Subcutaneous abdominal adipose tissue (tissue), 5 donors: ENCODE measurements around the gene CELSR1.

Experiments
- H3K27ac ChIP-seq: one replicate; pipeline ENCODE4 v1.7.0; 2013; ENCODE audit warnings: low read depth, mild to moderate bottlenecking, inconsistent platforms, low read length, moderate library complexity
- H3K27me3 ChIP-seq, 5 donors: one replicate each; pipeline ENCODE4 v1.7.0; 2013; ENCODE audit warnings: low read length in 5 of 5, inconsistent platforms in 1 of 5; ENCODE audit not compliant: control insufficient read depth in 5 of 5, insufficient read depth in 4 of 5
- H3K36me3 ChIP-seq, 5 donors: one replicate each; pipeline ENCODE4 v1.7.0; 2013; ENCODE audit warnings: low read length in 5 of 5; ENCODE audit not compliant: control insufficient read depth in 5 of 5, insufficient read depth in 5 of 5
- H3K4me1 ChIP-seq, 5 donors: one replicate each; pipeline ENCODE4 v1.7.0; 2013; ENCODE audit warnings: low read length in 5 of 5, mild to moderate bottlenecking in 3 of 5, moderate library complexity in 1 of 5; ENCODE audit not compliant: control insufficient read depth in 5 of 5, insufficient read depth in 5 of 5
- H3K4me3 ChIP-seq, 5 donors: one replicate each; pipeline ENCODE4 v1.7.0; 2013; ENCODE audit warnings: low read length in 5 of 5, low read depth in 1 of 5
- H3K9ac ChIP-seq, 5 donors: one replicate each; pipeline ENCODE4 v1.7.0; 2013; ENCODE audit warnings: low read length in 5 of 5, mild to moderate bottlenecking in 4 of 5, moderate library complexity in 3 of 5
- H3K9me3 ChIP-seq, 5 donors: one replicate each; pipeline ENCODE4 v1.7.0; 2013; ENCODE audit warnings: low read length in 5 of 5; ENCODE audit not compliant: control insufficient read depth in 5 of 5
- donor health status: healthy.
- donor health status: healthy.
- donor health status: healthy.
- donor health status: healthy.
- donor health status: healthy.

Gene CELSR1

GRCh38 chr22:46390652-46391301 lies 146.6 kb downstream of the CELSR1 start:
- H3K36me3 ChIP-seq: no peaks in the 10 kb centered on the region
- no peaks in the 10 kb centered on the region for H3K9me3 ChIP-seq
- peak overlapping the region in 2 of 5 donors; percentile 0 to 48 for H3K9ac ChIP-seq
- H3K4me3 ChIP-seq: peak overlapping the region in 4 of 5 donors; percentile 23 to 48 (median 32)
- H3K4me1 ChIP-seq: peaks cover 0 to 12% (median 3%) of the 10 kb centered on the region in 5 donors
- peaks cover 0 to 8% (median 0%) of the 10 kb centered on the region in 5 donors for H3K27me3 ChIP-seq
- no peak overlapping the region for H3K27ac ChIP-seq

GRCh38 chr22:46390105-46390651 lies 147.2 kb downstream of the CELSR1 start:
- no peak overlapping the region for H3K27ac ChIP-seq
- peak overlapping the region in 3 of 5 donors; percentile 23 to 48 (median 38) for H3K4me3 ChIP-seq
- H3K9me3 ChIP-seq: no peaks in the 10 kb centered on the region
- no peaks in the 10 kb centered on the region for H3K36me3 ChIP-seq
- peaks cover 0 to 12% (median 3%) of the 10 kb centered on the region in 5 donors for H3K4me1 ChIP-seq
- H3K9ac ChIP-seq: peak overlapping the region in 2 of 5 donors; percentile 0 to 48
- peaks cover 0 to 8% (median 0%) of the 10 kb centered on the region in 5 donors for H3K27me3 ChIP-seq

DNA sequence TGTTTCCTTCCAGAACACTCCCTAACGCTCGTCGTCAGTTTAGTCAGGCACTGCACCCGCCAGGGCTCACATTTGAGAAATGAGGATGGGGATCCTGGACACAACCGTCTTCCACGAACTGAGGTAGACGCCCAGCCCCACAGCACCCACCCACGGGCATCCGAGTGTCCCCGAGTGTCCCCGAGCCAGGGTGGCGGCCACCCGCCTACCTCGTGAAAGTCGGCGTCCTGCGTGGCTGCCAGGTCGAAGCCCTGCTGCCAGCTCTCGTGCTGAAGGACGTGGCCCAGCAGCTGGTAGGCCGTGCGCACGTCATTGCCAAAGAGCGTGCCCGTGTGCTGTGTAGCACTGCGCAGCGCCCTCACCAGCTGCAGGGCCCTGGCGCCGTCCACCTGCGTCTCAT lies 148.3 kb downstream of the CELSR1 start:
- peaks cover 0 to 12% (median 3%) of the 10 kb centered on the region in 5 donors for H3K4me1 ChIP-seq
- no peak overlapping the region for H3K4me3 ChIP-seq
- peaks cover 0 to 8% (median 0%) of the 10 kb centered on the region in 5 donors for H3K27me3 ChIP-seq
- no peaks in the 10 kb centered on the region for H3K36me3 ChIP-seq
- no peaks in the 10 kb centered on the region for H3K9me3 ChIP-seq
- H3K9ac ChIP-seq: no peak overlapping the region
- H3K27ac ChIP-seq: no peak overlapping the region

GRCh38 chr22:46388647-46389046 lies 148.8 kb downstream of the CELSR1 start:
- no peak overlapping the region for H3K27ac ChIP-seq
- no peak overlapping the region for H3K9ac ChIP-seq
- H3K27me3 ChIP-seq: peaks cover 0 to 8% (median 0%) of the 10 kb centered on the region in 5 donors
- H3K4me3 ChIP-seq: no peak overlapping the region
- no peaks in the 10 kb centered on the region for H3K9me3 ChIP-seq
- peaks cover 0 to 12% (median 3%) of the 10 kb centered on the region in 5 donors for H3K4me1 ChIP-seq
- H3K36me3 ChIP-seq: no peaks in the 10 kb centered on the region

- Histone ChIP-seq H3K9ac (no peak overlapping the region), H3K27me3 (peaks cover 0 to 8% (median 0%) of the 10 kb centered on the region in 5 donors), H3K4me1 (peaks cover 0 to 12% (median 3%) of the 10 kb centered on the region in 5 donors), H3K36me3 (no peaks in the 10 kb centered on the region), H3K9me3 (no peaks in the 10 kb centered on the region), H3K4me3 (no peak overlapping the region), H3K27ac (no peak overlapping the region)
These were observed 149.7 kb downstream of the CELSR1 start for GRCh38 chr22:46387748-46388147.

- Histone ChIP-seq H3K4me1 (peaks cover 0 to 12% (median 3%) of the 10 kb centered on the region in 5 donors), H3K9me3 (no peaks in the 10 kb centered on the region), H3K9ac (no peak overlapping the region), H3K27ac (no peak overlapping the region), H3K36me3 (no peaks in the 10 kb centered on the region), H3K4me3 (no peak overlapping the region), H3K27me3 (peaks cover 0 to 8% (median 0%) of the 10 kb centered on the region in 5 donors)
These were observed 151.1 kb downstream of the CELSR1 start for GRCh38 chr22:46386312-46386711.

DNA sequence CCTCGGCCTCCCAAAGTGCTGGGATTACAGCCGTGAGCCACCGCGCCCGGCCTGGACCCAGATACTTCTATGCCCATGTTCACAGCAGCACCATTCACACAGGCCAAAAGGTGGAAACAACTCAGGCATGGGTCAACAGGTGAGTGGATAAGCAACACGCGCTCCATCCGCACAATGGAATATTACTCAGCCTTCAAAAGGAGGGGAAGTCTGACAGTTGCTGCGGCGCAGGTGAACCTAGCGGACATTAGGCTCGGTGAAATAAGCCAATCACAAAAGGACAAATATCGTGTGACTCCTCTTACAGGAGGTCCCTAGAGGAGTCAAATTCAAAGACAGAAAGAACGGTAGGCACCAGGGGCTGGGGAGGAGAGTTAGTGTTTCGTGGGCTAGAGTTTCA lies 154.9 kb downstream of the CELSR1 start:
- Histone ChIP-seq H3K9me3 (no peaks in the 10 kb centered on the region), H3K4me1 (peaks cover 0 to 2% (median 0%) of the 10 kb centered on the region in 5 donors), H3K9ac (no peak overlapping the region), H3K4me3 (no peak overlapping the region), H3K27me3 (peaks cover 0 to 18% (median 12%) of the 10 kb centered on the region in 5 donors), H3K36me3 (no peaks in the 10 kb centered on the region), H3K27ac (no peak overlapping the region)

DNA sequence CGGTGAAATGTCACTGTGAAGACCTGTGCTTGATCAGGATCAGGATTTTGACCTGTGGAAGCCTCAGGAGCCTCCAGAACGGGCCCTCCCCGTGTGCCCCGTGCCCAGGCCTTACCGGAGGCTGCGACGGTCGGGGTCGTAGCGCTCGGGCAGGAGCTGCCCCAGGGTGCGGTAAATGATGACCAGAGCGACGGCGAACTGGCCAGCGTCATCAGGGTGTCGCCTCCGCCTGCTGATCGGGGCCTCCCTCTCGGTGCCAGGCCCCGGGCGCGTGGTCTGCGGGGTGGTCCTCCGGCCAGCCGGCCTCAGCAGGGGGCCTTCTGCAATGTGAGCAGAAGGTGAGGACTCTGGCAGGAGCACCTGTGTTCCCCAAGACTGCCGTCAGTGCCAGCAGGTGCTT lies 155.7 kb downstream of the CELSR1 start:
- Histone ChIP-seq H3K4me1 (peaks cover 0 to 2% (median 0%) of the 10 kb centered on the region in 5 donors), H3K27me3 (peaks cover 0 to 18% (median 15%) of the 10 kb centered on the region in 5 donors), H3K27ac (no peak overlapping the region), H3K9ac (no peak overlapping the region), H3K9me3 (peaks cover 0 to 4% (median 0%) of the 10 kb centered on the region in 5 donors), H3K4me3 (no peak overlapping the region), H3K36me3 (no peaks in the 10 kb centered on the region)

DNA sequence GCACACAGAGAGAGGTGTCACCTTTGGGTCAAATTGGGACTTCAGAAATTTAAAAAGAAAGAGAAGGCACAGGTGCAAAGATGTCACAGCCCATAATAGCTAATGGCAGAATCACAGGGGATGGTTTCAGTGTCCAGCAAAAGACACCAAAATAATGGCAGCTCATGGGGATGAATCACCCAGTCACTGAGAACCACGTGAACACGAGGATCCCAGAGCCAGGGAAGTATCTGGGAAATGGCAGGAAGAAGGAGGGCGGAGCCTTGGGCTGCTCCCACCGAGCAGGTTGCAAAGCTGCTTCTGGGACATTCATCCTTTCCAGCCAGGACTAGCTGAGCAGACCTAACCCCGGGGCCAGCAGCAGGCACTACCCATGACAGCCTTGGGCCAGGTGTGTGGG lies 156.3 kb downstream of the CELSR1 start:
- Histone ChIP-seq H3K36me3 (no peaks in the 10 kb centered on the region), H3K9me3 (peaks cover 0 to 6% (median under 1%) of the 10 kb centered on the region in 5 donors), H3K27me3 (peaks cover 0 to 17% (median 15%) of the 10 kb centered on the region in 5 donors), H3K4me3 (no peak overlapping the region), H3K9ac (no peak overlapping the region), H3K27ac (no peak overlapping the region), H3K4me1 (peaks cover 0 to 2% (median 0%) of the 10 kb centered on the region in 5 donors)

DNA sequence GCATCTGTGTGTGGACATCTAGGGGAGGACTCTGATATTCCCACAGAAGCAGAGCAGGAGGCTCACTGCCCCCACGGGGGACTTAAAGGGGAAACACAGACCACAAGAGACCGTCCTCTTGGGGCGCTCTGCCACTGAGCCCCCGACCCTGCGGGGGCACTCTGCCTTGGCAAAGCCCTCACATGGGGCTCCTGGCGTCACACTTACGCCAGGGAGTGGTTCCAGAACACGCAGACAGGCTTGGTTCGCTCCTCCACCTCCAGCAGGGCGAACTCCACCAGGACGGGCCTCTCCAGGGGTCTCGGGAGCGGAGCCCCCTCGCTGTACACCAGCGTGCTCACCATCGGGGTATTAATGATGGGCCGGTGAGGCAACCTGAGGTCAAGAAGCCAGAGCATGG lies 156.8 kb downstream of the CELSR1 start:
- Histone ChIP-seq H3K27me3 (peaks cover 0 to 17% (median 15%) of the 10 kb centered on the region in 5 donors), H3K9ac (no peak overlapping the region), H3K9me3 (peaks cover 0 to 11% (median 5%) of the 10 kb centered on the region in 5 donors), H3K36me3 (no peaks in the 10 kb centered on the region), H3K27ac (no peak overlapping the region), H3K4me3 (no peak overlapping the region), H3K4me1 (peaks cover 0 to 2% (median 0%) of the 10 kb centered on the region in 5 donors)
